ENCODE results near the gene OR4P4. TPM values are rescaled to one million over a fixed set of nuclear protein-coding genes. Genes with fewer than 3 reads are reported as not detected.

OR4P4 gene
- total and polyA plus RNA-seq, 9 of the 15 experiments (the other 6 are each of a cell fraction or from before 2014, with no cell fraction given): not detected

- no peak for TF ChIP-seq E2F4 (CRISPR knock-in tag; IDR thresholded peaks at IDR 0.05; ENCODE audit: low read depth)
- no peak for TF ChIP-seq PHF8 (IDR thresholded peaks at IDR 0.05; ENCODE audit: borderline replicate concordance, low read length)
- no peak for TF ChIP-seq KLF6 (CRISPR knock-in tag; IDR thresholded peaks at IDR 0.05; ENCODE audit: borderline replicate concordance)
- TF ChIP-seq FOXM1 (IDR thresholded peaks at IDR 0.05; ENCODE audit: low read depth): no peak
- no peak for TF ChIP-seq FOXM1 (CRISPR knock-in tag; IDR thresholded peaks at IDR 0.05; ENCODE audit: low read depth)
Measured at GRCh38 chr11:55624531-55624930, 10.4 kb upstream of the OR4P4 start (continued).

GRCh38 chr11:55648027-55648426, 13.1 kb downstream of the OR4P4 start, which contains the start of gene OR4S2:
TSS of gene OR4S2 (plus strand) at chr11:55648327. CDS start at chr11:55650904, 2,577 bp downstream.
- no peak within 1 kb of the TSS for H2AFZ ChIP-seq (ENCODE audit: low read depth, low read length)
- no peak within 1 kb of the TSS for H3K4me2 ChIP-seq (ENCODE audit: insufficient read depth, low read length)
- DNase-seq (ENCODE audit: extremely low read depth in 1 of 4, low spot score in 3 of 4): no peak
- ChIA-PET POLR2A (no interaction called here), CTCF (ENCODE audit: low intra/inter-chr PET ratio) (no interaction called here)
- H3K36me3 ChIP-seq (ENCODE audit: control insufficient read depth, insufficient read depth, low read length): no peaks in the 10 kb centered on the region
- intact Hi-C loops (cut with micrococcal nuclease): no loop called here
- no peaks in the 10 kb centered on the region for H4K20me1 ChIP-seq (replicated peaks; ENCODE audit: control insufficient read depth, insufficient read depth, low read length)
- no peak within 1 kb of the TSS for H3K27ac ChIP-seq (ENCODE audit: extremely low read depth, low read depth, low read length)
- TF ChIP-seq ZNF696 (CRISPR knock-in tag; conservative IDR thresholded peaks at IDR 0.05): no peak
- TF ChIP-seq RAD21 (CRISPR knock-in tag; conservative IDR thresholded peaks at IDR 0.05 in 1 of 2, IDR thresholded peaks at IDR 0.05 in 1 of 2): no peak
- H3K9me3 ChIP-seq (replicated peaks; ENCODE audit: control insufficient read depth, insufficient read depth, low read depth, low read length): no peaks in the 10 kb centered on the region
- H3K79me2 ChIP-seq (ENCODE audit: control insufficient read depth, insufficient read depth, low read length): no peaks in the 10 kb centered on the region
- no peaks in the 10 kb centered on the region for H3K9me1 ChIP-seq (ENCODE audit: control insufficient read depth, insufficient read depth, low read length)
- H3K9ac ChIP-seq (ENCODE audit: insufficient read depth in 1 of 2, low read depth in 2 of 2, low read length in 2 of 2): no peak within 1 kb of the TSS
- no peaks in the 10 kb centered on the region for H3K27me3 ChIP-seq (ENCODE audit: control insufficient read depth in 2 of 2, insufficient read depth in 2 of 2, low read length in 2 of 2)
- no peaks in the 10 kb centered on the region for H3K4me1 ChIP-seq (replicated peaks in 1 of 2; ENCODE audit: control insufficient read depth in 2 of 2, insufficient read depth in 2 of 2, low read length in 2 of 2)
- 0% methylated on average over 2 of the region's 2 CpGs for WGBS (ENCODE audit: insufficient coverage, low coverage, missing lambda C conversion rate)
- no peak for ATAC-seq
- no peak within 1 kb of the TSS for H3K4me3 ChIP-seq
- in situ Hi-C loops (cut with MboI): no loop called here
- FAIRE-seq: no peak
- BruUV-seq (replicated peaks): no TSS peak
